SK-N-SH treated with all-trans-retinoic acid at 6 μM for 48 hours (cell line): ENCODE results near the gene SPECC1.

Source experiments
- ATAC-seq: fragments of 200-7000 bp; cut with Tn5 transposase; 3 replicates; pipeline ENCODE4 v1.9.1; 2020; ENCODE audit warnings: mild to moderate bottlenecking, moderate library complexity
- ARNTL ChIP-seq: fragments of 450-650 bp; formaldehyde crosslinking; IDR thresholded peaks from 2 replicates; pipeline ENCODE4 v1.5.0; 2020; ENCODE audit warnings: low read depth, mild to moderate bottlenecking, moderate library complexity, borderline replicate concordance
- BACH2 ChIP-seq: fragments of 250-450 bp; sonication (Bioruptor Pico); IDR thresholded peaks from 2 replicates; pipeline ENCODE4 v1.9.0; 2021; ENCODE audit warnings: mild to moderate bottlenecking, borderline replicate concordance
- CSDC2 ChIP-seq: fragments of 250-450 bp; sonication (Bioruptor Pico); IDR thresholded peaks from 2 replicates; pipeline ENCODE4 v1.5.0; 2020; ENCODE audit warnings: mild to moderate bottlenecking, moderate library complexity
- ESRRG ChIP-seq: fragments of 250-450 bp; sonication (Bioruptor Pico); IDR thresholded peaks from 2 replicates; pipeline ENCODE4 v1.6.1; 2021; ENCODE audit warnings: mild to moderate bottlenecking
- GLIS3 ChIP-seq: fragments of 250-450 bp; sonication (Bioruptor Pico); IDR thresholded peaks from 2 replicates; pipeline ENCODE4 v1.5.0; 2020; ENCODE audit warnings: mild to moderate bottlenecking, moderate library complexity
- ISL1 ChIP-seq: fragments of 250-450 bp; sonication (Bioruptor Pico); IDR thresholded peaks from 2 replicates; pipeline ENCODE4 v2.1.2; 2022; ENCODE audit warnings: mild to moderate bottlenecking, moderate library complexity
- OSR1 ChIP-seq: fragments of 250-450 bp; sonication (Bioruptor Pico); IDR thresholded peaks from 2 replicates; pipeline ENCODE4 v1.8.0; 2022; ENCODE audit warnings: moderate library complexity, mild to moderate bottlenecking, inconsistent platforms
- PPARA ChIP-seq: fragments of 250-450 bp; sonication (Bioruptor Pico); IDR thresholded peaks from 2 replicates; pipeline ENCODE4 v1.5.0; 2020; ENCODE audit warnings: mild to moderate bottlenecking, borderline replicate concordance
- SNAI2 ChIP-seq: fragments of 250-450 bp; sonication (Bioruptor Pico); IDR thresholded peaks from 2 replicates; pipeline ENCODE4 v1.5.0; 2020; ENCODE audit warnings: mild to moderate bottlenecking, moderate library complexity
- TCF4 ChIP-seq: fragments of 250-450 bp; sonication (Bioruptor Pico); IDR thresholded peaks from 2 replicates; pipeline ENCODE4 v1.8.0; 2021; ENCODE audit warnings: mild to moderate bottlenecking, moderate library complexity, borderline replicate concordance
- TOX ChIP-seq: fragments of 250-450 bp; sonication (Bioruptor Pico); IDR thresholded peaks from 2 replicates; pipeline ENCODE4 v1.8.0; 2021; ENCODE audit warnings: mild to moderate bottlenecking, moderate library complexity, borderline replicate concordance
- TSHZ2 ChIP-seq: fragments of 250-450 bp; sonication (Bioruptor Pico); IDR thresholded peaks from 2 replicates; pipeline ENCODE4 v1.5.0; 2020; ENCODE audit warnings: mild to moderate bottlenecking, moderate library complexity
- ZC3H10 ChIP-seq: fragments of 250-450 bp; sonication (Bioruptor Pico); IDR thresholded peaks from 2 replicates; pipeline ENCODE4 v1.5.1; 2021; ENCODE audit warnings: mild to moderate bottlenecking, moderate library complexity
- ZFP3 ChIP-seq: fragments of 250-450 bp; sonication (Bioruptor Pico); IDR thresholded peaks from 2 replicates; pipeline ENCODE4 v1.5.0; 2020; ENCODE audit warnings: mild to moderate bottlenecking, moderate library complexity
- ZFP30 ChIP-seq: fragments of 450-650 bp; formaldehyde crosslinking; IDR thresholded peaks from 2 replicates; pipeline ENCODE4 v1.5.0; 2022; ENCODE audit warnings: mild to moderate bottlenecking, moderate library complexity
- ZNF565 ChIP-seq: fragments of 450-650 bp; formaldehyde crosslinking; conservative IDR thresholded peaks from 2 replicates; pipeline ENCODE4 v1.5.0; 2020; ENCODE audit warnings: low read depth, mild to moderate bottlenecking, moderate library complexity
- ZNF70 ChIP-seq: fragments of 450-650 bp; formaldehyde crosslinking; IDR thresholded peaks from 2 replicates; pipeline ENCODE4 v1.5.0; 2020; ENCODE audit warnings: mild to moderate bottlenecking, moderate library complexity
- ZNF8 ChIP-seq: fragments of 450-650 bp; formaldehyde crosslinking; IDR thresholded peaks from 2 replicates; pipeline ENCODE4 v1.5.0; 2020; ENCODE audit warnings: mild to moderate bottlenecking, moderate library complexity
- TF ChIP-seq, protein P1 (sequence below): fragments of 250-450 bp; sonication (Bioruptor Pico); IDR thresholded peaks from 2 replicates; pipeline ENCODE4 v1.8.0; 2020; ENCODE audit warnings: mild to moderate bottlenecking, moderate library complexity, borderline replicate concordance
- TF ChIP-seq, protein P2 (sequence below): fragments of 250-450 bp; sonication (Bioruptor Pico); IDR thresholded peaks from 2 replicates; pipeline ENCODE4 v1.5.1; 2021; ENCODE audit warnings: mild to moderate bottlenecking, moderate library complexity
- TF ChIP-seq, protein P3 (sequence below): fragments of 250-450 bp; sonication (Bioruptor Pico); IDR thresholded peaks from 2 replicates; pipeline ENCODE4 v1.5.1; 2020; ENCODE audit warnings: low read depth, mild to moderate bottlenecking, moderate library complexity

SPECC1 gene

GRCh38 chr17:20008242-20009051 is 712 bp upstream of the SPECC1 start:
- TF ChIP-seq GLIS3 (CRISPR knock-in tag) (0 out of 2 replicates have a peak, but pooled peaks have one; percentile 21), SNAI2 (CRISPR knock-in tag) (no peak), ZNF8 (CRISPR knock-in tag) (no peak), PPARA (CRISPR knock-in tag) (no peak), TSHZ2 (CRISPR knock-in tag) (0 out of 2 replicates have a peak, but pooled peaks have one; percentile 6), BACH2 (no peak), OSR1 (CRISPR knock-in tag) (no peak)
- TF ChIP-seq, protein P1, sequence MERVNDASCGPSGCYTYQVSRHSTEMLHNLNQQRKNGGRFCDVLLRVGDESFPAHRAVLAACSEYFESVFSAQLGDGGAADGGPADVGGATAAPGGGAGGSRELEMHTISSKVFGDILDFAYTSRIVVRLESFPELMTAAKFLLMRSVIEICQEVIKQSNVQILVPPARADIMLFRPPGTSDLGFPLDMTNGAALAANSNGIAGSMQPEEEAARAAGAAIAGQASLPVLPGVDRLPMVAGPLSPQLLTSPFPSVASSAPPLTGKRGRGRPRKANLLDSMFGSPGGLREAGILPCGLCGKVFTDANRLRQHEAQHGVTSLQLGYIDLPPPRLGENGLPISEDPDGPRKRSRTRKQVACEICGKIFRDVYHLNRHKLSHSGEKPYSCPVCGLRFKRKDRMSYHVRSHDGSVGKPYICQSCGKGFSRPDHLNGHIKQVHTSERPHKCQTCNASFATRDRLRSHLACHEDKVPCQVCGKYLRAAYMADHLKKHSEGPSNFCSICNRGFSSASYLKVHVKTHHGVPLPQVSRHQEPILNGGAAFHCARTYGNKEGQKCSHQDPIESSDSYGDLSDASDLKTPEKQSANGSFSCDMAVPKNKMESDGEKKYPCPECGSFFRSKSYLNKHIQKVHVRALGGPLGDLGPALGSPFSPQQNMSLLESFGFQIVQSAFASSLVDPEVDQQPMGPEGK (CRISPR knock-in tag) = peak; percentile 12; the same call in 1 of the 2 replicates
- TF ChIP-seq, all 23 proteins: peak for 3
- peak; percentile 55 for ATAC-seq

DNA sequence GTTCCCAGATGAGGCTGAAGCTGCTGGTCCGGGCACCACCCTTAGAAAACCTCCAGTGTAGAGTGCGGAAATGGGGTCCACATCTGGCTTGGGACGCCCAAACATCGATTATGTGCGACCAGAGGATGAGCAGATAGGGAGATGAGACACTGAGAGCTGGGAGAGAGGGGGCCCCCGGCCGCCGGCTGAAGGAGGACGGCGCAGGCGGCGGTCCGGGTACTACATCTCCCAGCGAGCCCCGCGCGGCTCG is 182 bp upstream of the SPECC1 start:
- peak; percentile 38; the same call in 2 of the 3 replicates for ATAC-seq
- TF ChIP-seq TOX (no peak), GLIS3 (CRISPR knock-in tag) (no peak), OSR1 (CRISPR knock-in tag) (no peak)

DNA sequence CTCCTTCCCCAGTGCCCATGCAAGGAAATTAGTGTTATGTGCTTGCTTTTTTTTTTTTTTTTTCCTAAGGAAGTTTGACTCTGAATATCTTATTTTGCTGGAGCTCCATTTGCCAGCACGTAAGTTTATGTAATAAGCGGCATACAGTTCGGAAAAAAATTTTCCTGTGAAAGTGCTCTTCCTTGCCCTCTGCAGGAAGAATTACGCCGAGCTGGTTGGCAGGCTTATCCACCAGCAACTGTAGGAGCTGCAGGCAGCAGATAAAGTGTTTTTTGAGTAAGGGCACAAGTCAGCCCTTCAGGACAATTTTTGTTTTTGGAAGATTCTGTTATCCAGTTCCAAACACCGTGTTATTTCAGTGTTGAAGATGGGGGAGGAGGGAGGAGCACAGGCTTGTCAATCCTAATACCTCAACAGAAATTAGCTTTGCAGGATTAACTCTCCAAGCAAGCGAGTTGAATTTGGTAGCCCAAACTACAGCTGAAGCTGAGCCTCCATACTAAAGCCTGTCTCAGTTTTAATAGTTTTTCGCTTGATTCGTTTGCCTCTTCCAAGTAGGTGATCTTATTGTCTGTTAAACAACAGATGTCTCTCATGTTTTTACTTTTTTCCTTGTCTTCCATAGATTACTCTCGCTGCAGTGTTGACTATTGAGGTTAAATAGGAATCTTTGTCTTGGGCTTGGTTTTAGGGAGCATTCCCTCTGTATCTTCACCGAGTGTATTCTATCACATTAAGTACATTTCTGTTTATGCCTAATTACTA is 1.1 kb downstream of the SPECC1 start:
- TF ChIP-seq ARNTL (no peak), PPARA (CRISPR knock-in tag) (no peak), ZFP30 (CRISPR knock-in tag) (no peak), GLIS3 (CRISPR knock-in tag) (no peak), ZNF8 (CRISPR knock-in tag) (no peak), ZFP3 (CRISPR knock-in tag) (no peak), ZNF70 (CRISPR knock-in tag) (no peak), ISL1 (CRISPR knock-in tag) (no peak), TCF4 (no peak), CSDC2 (CRISPR knock-in tag) (no peak), ZNF565 (no peak), BACH2 (no peak), OSR1 (CRISPR knock-in tag) (no peak), ESRRG (CRISPR knock-in tag) (no peak), ZC3H10 (no peak)
- TF ChIP-seq, protein P2, sequence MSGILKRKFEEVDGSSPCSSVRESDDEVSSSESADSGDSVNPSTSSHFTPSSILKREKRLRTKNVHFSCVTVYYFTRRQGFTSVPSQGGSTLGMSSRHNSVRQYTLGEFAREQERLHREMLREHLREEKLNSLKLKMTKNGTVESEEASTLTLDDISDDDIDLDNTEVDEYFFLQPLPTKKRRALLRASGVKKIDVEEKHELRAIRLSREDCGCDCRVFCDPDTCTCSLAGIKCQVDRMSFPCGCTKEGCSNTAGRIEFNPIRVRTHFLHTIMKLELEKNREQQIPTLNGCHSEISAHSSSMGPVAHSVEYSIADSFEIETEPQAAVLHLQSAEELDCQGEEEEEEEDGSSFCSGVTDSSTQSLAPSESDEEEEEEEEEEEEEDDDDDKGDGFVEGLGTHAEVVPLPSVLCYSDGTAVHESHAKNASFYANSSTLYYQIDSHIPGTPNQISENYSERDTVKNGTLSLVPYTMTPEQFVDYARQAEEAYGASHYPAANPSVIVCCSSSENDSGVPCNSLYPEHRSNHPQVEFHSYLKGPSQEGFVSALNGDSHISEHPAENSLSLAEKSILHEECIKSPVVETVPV = no peak
- TF ChIP-seq, protein P1 (CRISPR knock-in tag) = no peak
- TF ChIP-seq, protein P3, sequence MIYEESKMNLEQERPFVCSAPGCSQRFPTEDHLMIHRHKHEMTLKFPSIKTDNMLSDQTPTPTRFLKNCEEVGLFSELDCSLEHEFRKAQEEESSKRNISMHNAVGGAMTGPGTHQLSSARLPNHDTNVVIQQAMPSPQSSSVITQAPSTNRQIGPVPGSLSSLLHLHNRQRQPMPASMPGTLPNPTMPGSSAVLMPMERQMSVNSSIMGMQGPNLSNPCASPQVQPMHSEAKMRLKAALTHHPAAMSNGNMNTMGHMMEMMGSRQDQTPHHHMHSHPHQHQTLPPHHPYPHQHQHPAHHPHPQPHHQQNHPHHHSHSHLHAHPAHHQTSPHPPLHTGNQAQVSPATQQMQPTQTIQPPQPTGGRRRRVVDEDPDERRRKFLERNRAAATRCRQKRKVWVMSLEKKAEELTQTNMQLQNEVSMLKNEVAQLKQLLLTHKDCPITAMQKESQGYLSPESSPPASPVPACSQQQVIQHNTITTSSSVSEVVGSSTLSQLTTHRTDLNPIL = no peak
- ATAC-seq = peak; percentile 81
